GM12865 (cell line): ENCODE data around the gene TTYH3.

Source experiments
- DNase-seq: peaks from one replicate; pipeline ENCODE4 v3.0.0; 2010; ENCODE audit warnings: low read depth
- H3K4me3 ChIP-seq: 2 replicates; pipeline ENCODE4 v1.5.1; 2011; ENCODE audit warnings: mild to moderate bottlenecking, low read depth, low read length, control low read depth
- TF ChIP-seq, protein P1 (sequence below): IDR thresholded peaks from 2 replicates; pipeline ENCODE4 v1.5.1; 2011; ENCODE audit warnings: low read length, control low read depth, low read depth, inconsistent platforms; ENCODE audit not compliant: insufficient read depth; ENCODE audit errors: missing control alignments

The TTYH3 gene

DNA sequence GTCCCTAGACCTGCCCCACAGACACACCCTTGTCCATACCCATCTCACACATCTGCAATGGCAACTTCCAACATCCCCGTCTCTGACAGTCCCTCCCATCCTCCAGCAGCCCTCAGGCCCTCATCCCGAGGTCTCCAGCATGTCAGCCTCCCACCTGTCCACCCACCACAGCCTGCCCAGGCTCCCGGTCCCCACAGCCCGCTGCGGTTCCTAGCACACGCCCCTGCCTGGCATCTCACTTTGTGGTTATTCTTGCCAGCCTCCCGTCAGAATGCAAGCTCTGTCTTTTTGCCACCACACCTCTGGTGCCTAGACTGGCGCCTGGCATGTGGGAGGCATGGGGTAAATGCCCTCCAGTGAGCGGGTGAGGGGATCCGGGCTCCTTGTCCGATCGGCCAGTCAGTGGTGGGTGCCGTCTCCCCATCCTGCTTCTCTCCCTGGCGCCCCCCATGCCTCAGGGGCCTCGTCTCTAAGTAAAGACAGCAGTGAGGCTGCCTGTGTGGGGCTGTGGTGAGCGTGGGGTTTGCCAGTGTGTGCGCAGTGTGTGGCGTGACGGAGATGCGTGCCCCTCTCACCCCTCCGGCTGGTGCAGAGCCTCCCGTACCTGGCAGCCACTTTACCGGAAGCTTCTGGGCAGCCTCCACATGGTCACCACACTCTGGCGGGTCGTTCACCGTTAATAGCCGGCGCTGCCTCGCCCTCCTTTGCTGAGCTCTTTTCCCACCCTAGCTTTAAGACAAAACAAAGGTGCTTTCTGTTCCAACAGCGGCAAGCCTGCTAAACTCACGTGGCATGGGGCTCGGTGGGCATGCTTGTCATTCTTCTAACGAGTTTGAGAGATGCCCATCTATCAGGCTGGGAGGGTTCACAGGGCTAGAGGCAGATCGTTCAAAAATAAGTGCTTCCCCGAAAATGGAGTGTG lies 28.5 kb upstream of the TTYH3 start:
- TF ChIP-seq, protein P1, sequence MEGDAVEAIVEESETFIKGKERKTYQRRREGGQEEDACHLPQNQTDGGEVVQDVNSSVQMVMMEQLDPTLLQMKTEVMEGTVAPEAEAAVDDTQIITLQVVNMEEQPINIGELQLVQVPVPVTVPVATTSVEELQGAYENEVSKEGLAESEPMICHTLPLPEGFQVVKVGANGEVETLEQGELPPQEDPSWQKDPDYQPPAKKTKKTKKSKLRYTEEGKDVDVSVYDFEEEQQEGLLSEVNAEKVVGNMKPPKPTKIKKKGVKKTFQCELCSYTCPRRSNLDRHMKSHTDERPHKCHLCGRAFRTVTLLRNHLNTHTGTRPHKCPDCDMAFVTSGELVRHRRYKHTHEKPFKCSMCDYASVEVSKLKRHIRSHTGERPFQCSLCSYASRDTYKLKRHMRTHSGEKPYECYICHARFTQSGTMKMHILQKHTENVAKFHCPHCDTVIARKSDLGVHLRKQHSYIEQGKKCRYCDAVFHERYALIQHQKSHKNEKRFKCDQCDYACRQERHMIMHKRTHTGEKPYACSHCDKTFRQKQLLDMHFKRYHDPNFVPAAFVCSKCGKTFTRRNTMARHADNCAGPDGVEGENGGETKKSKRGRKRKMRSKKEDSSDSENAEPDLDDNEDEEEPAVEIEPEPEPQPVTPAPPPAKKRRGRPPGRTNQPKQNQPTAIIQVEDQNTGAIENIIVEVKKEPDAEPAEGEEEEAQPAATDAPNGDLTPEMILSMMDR: no peak
- DNase-seq: no peak
- no peak overlapping the region for H3K4me3 ChIP-seq

DNA sequence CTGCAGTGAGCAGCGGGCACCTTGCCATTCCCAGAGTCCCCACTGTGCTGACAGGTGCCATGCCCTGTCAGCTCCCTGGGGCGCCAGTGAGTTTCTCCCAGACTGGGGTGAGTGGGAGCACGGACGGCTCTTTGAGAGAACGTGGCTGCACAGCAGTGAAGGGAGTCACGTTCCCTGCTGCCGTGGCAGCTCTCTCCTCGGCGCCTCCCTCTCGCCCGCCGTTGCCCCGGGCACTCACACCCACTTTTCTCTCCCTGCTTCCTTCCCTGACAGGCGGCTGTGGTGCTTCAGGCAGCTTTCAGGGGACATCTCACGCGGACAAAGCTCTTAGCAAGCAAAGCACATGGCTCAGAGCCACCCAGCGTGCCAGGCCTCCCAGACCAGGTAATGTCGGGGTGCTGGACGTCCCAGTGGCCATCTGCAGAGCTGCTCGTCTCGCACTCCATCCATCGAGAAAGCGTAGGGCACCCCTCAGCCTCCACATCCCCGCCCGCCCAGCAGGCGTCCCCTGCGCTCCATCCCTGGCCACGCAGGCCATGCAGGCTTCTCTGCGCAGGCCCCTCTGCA lies 27.1 kb upstream of the TTYH3 start:
- TF ChIP-seq, protein P1: no peak
- DNase-seq: no peak

DNA sequence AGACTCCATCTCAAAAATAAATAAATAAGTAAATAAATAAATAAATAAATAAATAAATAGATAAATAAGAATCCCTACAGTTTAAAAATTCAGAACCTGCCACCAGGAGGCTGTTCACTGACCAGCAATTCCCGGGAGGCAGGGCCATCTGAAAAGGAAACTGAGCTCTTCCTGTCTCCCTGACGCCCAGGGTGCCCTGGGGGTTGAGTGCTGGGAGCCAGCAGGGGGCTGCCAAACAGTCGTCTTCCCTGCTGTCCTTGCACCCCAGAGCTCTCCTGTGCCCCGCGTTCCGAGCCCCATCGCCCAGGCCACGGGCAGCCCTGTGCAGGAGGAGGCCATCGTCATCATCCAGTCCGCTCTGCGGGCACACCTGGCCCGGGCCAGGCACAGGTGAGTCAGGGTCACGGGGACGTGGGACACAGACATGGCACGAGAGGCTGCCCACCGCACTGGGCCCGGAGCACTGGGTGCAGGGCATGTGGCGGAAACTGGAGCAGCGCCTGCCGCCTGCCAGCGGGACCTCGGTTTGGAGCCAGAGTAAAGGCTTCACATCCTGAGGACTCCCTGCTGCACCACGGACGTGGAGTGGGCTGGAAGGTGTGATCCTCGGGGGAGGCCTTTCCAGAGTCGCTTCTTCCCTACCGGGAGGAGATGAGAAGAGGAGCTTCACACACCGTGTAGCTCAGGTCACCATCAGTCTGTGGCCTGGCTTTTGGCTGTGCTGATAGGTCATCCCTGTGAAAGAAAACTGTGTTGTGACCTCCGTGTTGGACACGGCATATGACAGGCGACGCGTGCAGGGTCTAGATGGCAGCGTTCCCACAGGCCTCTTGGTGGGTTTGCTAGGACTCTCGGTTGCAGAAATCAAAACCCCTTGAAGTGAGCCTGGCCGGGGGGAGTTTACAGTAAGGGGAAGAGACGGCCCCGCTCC lies 25.9 kb upstream of the TTYH3 start:
- TF ChIP-seq, protein P1: no peak
- H3K4me3 ChIP-seq: no peak overlapping the region
- DNase-seq: no peak

More for the DNA sequence above, 27.1 kb upstream of the TTYH3 start:
- no peak overlapping the region for H3K4me3 ChIP-seq

DNA sequence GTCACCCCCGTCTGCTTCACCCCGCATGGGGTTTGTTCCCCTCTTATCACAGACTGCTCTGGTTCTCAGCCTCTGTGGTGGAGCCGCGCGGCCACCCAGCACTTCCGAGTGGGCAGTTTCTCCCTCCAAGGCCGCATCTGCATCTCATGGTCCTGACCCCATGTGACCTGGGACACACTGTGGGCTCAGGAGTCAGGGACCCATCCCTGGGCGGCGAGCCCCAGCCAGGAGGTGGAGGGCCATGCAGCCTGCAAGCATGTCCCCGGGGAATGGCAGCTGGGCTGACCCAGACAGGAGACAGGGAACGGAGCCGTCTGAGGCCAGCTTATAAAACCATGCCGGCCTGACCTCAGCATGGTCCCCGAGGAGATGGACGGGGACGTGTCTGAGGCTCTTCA lies 25.2 kb upstream of the TTYH3 start:
- no peak for DNase-seq
- TF ChIP-seq, protein P1: no peak
- H3K4me3 ChIP-seq: no peak overlapping the region

DNA sequence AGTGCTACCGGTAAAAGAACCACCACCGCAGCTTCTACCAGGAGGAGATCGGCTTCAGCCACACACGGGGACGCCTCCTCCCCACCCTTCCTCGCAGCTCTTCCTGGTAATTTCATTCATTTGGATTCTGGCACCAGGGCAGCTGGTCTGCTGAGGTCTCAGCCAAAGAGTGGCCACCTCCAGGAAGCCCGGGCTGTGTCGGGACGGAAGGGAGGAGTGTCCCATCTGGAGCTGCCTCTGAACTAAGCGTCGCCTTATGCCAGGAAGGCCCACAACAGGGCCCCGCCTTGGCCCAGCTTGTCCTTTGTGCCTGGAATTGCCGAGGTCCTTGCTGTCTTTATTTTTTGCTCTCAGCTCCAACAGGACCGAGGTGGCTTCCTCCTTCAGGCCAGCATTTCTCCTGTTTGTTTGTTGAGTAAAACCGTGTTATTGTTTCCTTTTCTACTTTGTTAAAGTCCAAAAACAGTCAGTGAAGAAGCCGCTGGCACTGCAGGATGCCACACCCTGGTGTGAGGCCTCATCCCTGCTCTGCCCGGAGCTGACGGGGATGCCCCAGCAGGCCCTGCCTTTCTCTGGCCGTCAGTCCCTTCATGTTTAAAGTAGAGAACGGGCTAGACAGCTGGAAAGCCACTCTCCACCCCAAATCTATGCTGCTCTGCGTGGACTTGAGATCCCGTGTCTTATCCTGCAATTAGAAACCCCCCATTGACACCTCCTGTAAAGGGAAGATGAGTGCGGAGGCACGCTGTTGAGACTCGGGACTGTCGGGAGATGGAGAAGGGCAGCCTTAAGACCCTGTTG lies 24.5 kb upstream of the TTYH3 start:
- TF ChIP-seq, protein P1: no peak
- no peak overlapping the region for H3K4me3 ChIP-seq

More for the DNA sequence above, 24.5 kb upstream of the TTYH3 start:
- no peak for DNase-seq
